Loucy (cell line): ENCODE results near the gene GPR135.

Experiments used
- EZH2phosphoT487 ChIP-seq: fragments of 200-600 bp; IDR thresholded peaks from 2 replicates; pipeline ENCODE4 v1.6.1; 2018; ENCODE audit warnings: antibody characterized with exemption, mild to moderate bottlenecking, moderate library complexity, borderline replicate concordance
- TF ChIP-seq, protein P1 (sequence below): fragments of 200-600 bp; sonication (generic); conservative IDR thresholded peaks from 2 replicates; pipeline ENCODE4 v1.5.1; 2014; ENCODE audit warnings: mild to moderate bottlenecking, antibody characterized with exemption, low read length

DNA sequence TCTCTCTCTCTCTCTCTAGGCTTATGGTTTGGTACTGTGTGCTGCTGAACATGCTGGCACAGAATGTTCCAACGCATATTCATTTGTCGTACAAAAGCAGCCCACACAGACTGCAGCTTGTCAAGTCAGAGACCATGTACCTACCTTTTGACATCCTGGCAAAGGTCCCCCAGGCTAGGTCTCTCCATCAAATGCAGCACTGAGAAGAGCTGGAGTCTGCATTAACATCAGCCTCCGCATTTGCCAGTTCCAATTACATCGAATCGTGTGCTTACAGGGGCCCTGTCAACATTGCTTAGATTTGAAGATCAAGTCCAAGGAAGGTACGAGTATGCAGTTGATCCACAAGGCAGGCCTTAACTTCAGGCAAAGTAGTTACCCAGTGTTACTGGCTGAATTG, 47.9 kb downstream of the GPR135 start:
- TF ChIP-seq, protein P1, sequence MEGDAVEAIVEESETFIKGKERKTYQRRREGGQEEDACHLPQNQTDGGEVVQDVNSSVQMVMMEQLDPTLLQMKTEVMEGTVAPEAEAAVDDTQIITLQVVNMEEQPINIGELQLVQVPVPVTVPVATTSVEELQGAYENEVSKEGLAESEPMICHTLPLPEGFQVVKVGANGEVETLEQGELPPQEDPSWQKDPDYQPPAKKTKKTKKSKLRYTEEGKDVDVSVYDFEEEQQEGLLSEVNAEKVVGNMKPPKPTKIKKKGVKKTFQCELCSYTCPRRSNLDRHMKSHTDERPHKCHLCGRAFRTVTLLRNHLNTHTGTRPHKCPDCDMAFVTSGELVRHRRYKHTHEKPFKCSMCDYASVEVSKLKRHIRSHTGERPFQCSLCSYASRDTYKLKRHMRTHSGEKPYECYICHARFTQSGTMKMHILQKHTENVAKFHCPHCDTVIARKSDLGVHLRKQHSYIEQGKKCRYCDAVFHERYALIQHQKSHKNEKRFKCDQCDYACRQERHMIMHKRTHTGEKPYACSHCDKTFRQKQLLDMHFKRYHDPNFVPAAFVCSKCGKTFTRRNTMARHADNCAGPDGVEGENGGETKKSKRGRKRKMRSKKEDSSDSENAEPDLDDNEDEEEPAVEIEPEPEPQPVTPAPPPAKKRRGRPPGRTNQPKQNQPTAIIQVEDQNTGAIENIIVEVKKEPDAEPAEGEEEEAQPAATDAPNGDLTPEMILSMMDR, result no peak
- no peak for TF ChIP-seq EZH2phosphoT487
